Fibroblast of lung (primary cell): ENCODE results near the gene GUCA2B.

Experiments used
- EZH2 ChIP-seq: IDR thresholded peaks from 2 replicates; pipeline ENCODE4 v1.5.1; 2012; ENCODE audit warnings: low read length, control low read depth, mild to moderate bottlenecking; ENCODE audit errors: missing control alignments
- TF ChIP-seq, protein P1 (sequence below), 2 donors: IDR thresholded peaks in 1 of 2; conservative IDR thresholded peaks in 1 of 2; 1 replicate in 1 of 2; 2 replicates in 1 of 2; pipeline ENCODE4 v1.5.1; 2011 to 2012; ENCODE audit warnings: low read length in 2 of 2, control low read depth in 1 of 2, inconsistent platforms in 1 of 2, low read depth in 1 of 2, mild to moderate bottlenecking in 1 of 2

DNA sequence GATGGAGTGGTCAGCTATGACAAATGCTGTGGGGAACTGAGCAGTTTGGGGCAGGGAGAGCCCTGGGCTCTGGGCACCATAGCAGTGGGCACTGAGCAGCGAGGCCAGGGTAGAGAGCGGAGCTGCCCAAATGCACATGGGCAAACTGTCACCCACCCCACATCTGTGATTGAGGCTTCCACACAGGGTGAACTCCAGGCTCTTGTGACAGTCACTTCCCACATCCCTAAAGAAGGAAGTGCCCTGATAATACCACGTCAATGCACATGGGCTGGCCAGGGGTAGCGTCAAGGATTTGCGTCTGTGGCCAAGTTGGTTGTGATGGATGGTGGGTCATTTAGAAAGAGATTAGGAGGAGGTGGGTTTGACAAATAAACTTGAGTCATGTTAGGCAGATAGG lies 2.6 kb upstream of the GUCA2B start:
- TF ChIP-seq, protein P1, sequence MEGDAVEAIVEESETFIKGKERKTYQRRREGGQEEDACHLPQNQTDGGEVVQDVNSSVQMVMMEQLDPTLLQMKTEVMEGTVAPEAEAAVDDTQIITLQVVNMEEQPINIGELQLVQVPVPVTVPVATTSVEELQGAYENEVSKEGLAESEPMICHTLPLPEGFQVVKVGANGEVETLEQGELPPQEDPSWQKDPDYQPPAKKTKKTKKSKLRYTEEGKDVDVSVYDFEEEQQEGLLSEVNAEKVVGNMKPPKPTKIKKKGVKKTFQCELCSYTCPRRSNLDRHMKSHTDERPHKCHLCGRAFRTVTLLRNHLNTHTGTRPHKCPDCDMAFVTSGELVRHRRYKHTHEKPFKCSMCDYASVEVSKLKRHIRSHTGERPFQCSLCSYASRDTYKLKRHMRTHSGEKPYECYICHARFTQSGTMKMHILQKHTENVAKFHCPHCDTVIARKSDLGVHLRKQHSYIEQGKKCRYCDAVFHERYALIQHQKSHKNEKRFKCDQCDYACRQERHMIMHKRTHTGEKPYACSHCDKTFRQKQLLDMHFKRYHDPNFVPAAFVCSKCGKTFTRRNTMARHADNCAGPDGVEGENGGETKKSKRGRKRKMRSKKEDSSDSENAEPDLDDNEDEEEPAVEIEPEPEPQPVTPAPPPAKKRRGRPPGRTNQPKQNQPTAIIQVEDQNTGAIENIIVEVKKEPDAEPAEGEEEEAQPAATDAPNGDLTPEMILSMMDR (conservative IDR thresholded peaks at IDR 0.05 in 1 of 2, IDR thresholded peaks at IDR 0.05 in 1 of 2; ENCODE audit: low read depth in 1 of 2, low read length in 2 of 2) = no peak
- no peak for TF ChIP-seq EZH2
